ENCODE data around the gene HGF. TPM values are rescaled to one million over a fixed set of nuclear protein-coding genes. Genes with fewer than 3 reads are reported as not detected.

Gene HGF
- polyA plus RNA-seq, 1 experiment = 129 TPM

- no peak overlapping the region for H3K27ac ChIP-seq (ENCODE audit: low read depth, low read length)
- DNase-seq (ENCODE audit: low read depth, low spot score) = no peak
- TF ChIP-seq, protein P1, sequence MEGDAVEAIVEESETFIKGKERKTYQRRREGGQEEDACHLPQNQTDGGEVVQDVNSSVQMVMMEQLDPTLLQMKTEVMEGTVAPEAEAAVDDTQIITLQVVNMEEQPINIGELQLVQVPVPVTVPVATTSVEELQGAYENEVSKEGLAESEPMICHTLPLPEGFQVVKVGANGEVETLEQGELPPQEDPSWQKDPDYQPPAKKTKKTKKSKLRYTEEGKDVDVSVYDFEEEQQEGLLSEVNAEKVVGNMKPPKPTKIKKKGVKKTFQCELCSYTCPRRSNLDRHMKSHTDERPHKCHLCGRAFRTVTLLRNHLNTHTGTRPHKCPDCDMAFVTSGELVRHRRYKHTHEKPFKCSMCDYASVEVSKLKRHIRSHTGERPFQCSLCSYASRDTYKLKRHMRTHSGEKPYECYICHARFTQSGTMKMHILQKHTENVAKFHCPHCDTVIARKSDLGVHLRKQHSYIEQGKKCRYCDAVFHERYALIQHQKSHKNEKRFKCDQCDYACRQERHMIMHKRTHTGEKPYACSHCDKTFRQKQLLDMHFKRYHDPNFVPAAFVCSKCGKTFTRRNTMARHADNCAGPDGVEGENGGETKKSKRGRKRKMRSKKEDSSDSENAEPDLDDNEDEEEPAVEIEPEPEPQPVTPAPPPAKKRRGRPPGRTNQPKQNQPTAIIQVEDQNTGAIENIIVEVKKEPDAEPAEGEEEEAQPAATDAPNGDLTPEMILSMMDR (IDR thresholded peaks at IDR 0.05; ENCODE audit: low read depth, low read length) = no peak
- ChIA-PET POLR2A (interaction anchor here (0.8 kb wide), 1 partner anchor 49 kb away, joined by 3 read pairs; no protein-coding TSS in a partner anchor), CTCF (no interaction called here)
- no peaks in the 10 kb centered on the region for H3K9me3 ChIP-seq (ENCODE audit: control insufficient read depth, insufficient read depth, low read length)
- H3K27me3 ChIP-seq (ENCODE audit: control insufficient read depth, insufficient read depth, low read length) = no peaks in the 10 kb centered on the region
- H3K4me3 ChIP-seq (ENCODE audit: low read depth, low read length) = no peak overlapping the region
Measured at GRCh38 chr7:81774551-81774950, 4.7 kb upstream of the HGF start.

DNA sequence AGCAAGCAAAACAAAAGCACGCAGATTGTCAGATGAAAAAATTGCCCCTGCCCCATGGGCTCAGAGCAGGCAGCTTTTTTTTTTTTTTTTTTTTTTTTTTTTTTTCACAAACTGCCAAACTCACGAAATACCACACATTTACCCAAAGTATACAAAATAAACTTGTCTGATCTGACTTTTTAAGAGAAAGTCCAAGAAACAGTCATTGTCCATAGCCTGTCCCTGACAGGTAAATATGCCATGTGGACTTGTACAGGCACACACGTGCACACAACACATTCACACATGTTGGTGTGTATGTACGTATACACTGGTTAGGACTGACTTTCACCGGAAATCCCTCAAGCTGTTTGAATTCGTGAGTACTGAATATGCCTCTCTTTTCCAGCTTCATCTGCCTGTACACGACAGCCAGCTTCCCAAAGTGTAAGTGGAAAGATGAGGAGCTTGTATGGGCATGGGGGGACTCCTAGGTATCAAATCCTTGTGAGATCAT, 929 bp upstream of the HGF start:
- TF ChIP-seq, protein P1 (IDR thresholded peaks at IDR 0.05; ENCODE audit: low read depth, low read length) = no peak
- no peaks in the 10 kb centered on the region for H3K27me3 ChIP-seq (ENCODE audit: control insufficient read depth, insufficient read depth, low read length)
- H3K27ac ChIP-seq (ENCODE audit: low read depth, low read length) = no peak overlapping the region
- POLR2A ChIA-PET = interaction anchor here (0.7 to 1.4 kb wide), 2 partner anchors 45 to 69 kb away, joined by 6 to 14 read pairs; no protein-coding TSS in a partner anchor
- CTCF ChIA-PET = interaction anchor here (0.6 to 5.3 kb wide), 13 partner anchors 9 to 958 kb away, joined by 3 to 49 read pairs (median 5); no protein-coding TSS in a partner anchor
- H3K4me3 ChIP-seq (ENCODE audit: low read depth, low read length) = no peak overlapping the region
- H3K9me3 ChIP-seq (ENCODE audit: control insufficient read depth, insufficient read depth, low read length) = no peaks in the 10 kb centered on the region
- no peak for DNase-seq (ENCODE audit: low read depth, low spot score)

- peak overlapping the region; percentile 23 for H3K27ac ChIP-seq (ENCODE audit: low read depth, low read length)
- H3K27me3 ChIP-seq (ENCODE audit: control insufficient read depth, insufficient read depth, low read length) = no peaks in the 10 kb centered on the region
- TF ChIP-seq, protein P1 (IDR thresholded peaks at IDR 0.05; ENCODE audit: low read depth, low read length) = no peak
- DNase-seq (ENCODE audit: low read depth, low spot score) = no peak
- H3K9me3 ChIP-seq (ENCODE audit: control insufficient read depth, insufficient read depth, low read length) = no peaks in the 10 kb centered on the region
- POLR2A ChIA-PET = interaction anchor here (0.5 to 1.4 kb wide), 6 partner anchors 13 to 225 kb away, joined by 3 to 14 read pairs (median 4); no protein-coding TSS in a partner anchor
- CTCF ChIA-PET = interaction anchor here (0.6 to 5.3 kb wide), 17 partner anchors 9 to 312 kb away, joined by 3 to 49 read pairs (median 5); no protein-coding TSS in a partner anchor
- H3K4me3 ChIP-seq (ENCODE audit: low read depth, low read length) = peak overlapping the region; percentile 76
Measured at GRCh38 chr7:81768951-81769778, 682 bp downstream of the HGF start.

GRCh38 chr7:81767926-81768325, 1.9 kb downstream of the HGF start:
- no peak for DNase-seq (ENCODE audit: low read depth, low spot score)
- CTCF ChIA-PET = interaction anchor here (5.3 kb wide), 1 partner anchor 267 kb away, joined by 49 read pairs; no protein-coding TSS in a partner anchor
- Histone ChIP-seq H3K9me3 (ENCODE audit: control insufficient read depth, insufficient read depth, low read length) (no peaks in the 10 kb centered on the region), H3K27ac (ENCODE audit: low read depth, low read length) (no peak overlapping the region), H3K4me3 (ENCODE audit: low read depth, low read length) (peak overlapping the region; percentile 76), H3K27me3 (ENCODE audit: control insufficient read depth, insufficient read depth, low read length) (no peaks in the 10 kb centered on the region)
- TF ChIP-seq, protein P1 (IDR thresholded peaks at IDR 0.05; ENCODE audit: low read depth, low read length) = no peak
- POLR2A ChIA-PET = no interaction called here

- no peak overlapping the region for H3K27ac ChIP-seq (ENCODE audit: low read depth, low read length)
- H3K27me3 ChIP-seq (ENCODE audit: control insufficient read depth, insufficient read depth, low read length) = no peaks in the 10 kb centered on the region
- TF ChIP-seq, protein P1 (IDR thresholded peaks at IDR 0.05; ENCODE audit: low read depth, low read length) = no peak
- no peaks in the 10 kb centered on the region for H3K9me3 ChIP-seq (ENCODE audit: control insufficient read depth, insufficient read depth, low read length)
- H3K4me3 ChIP-seq (ENCODE audit: low read depth, low read length) = no peak overlapping the region
- POLR2A ChIA-PET = no interaction called here
- DNase-seq (ENCODE audit: low read depth, low spot score) = no peak
- CTCF ChIA-PET = interaction anchor here (2.1 kb wide), 1 partner anchor 261 kb away, joined by 7 read pairs; no protein-coding TSS in a partner anchor
Measured at GRCh38 chr7:81761821-81762220, 8.0 kb downstream of the HGF start.
